Measurements from ENCODE around the gene TPRN.

TPRN gene

DNA sequence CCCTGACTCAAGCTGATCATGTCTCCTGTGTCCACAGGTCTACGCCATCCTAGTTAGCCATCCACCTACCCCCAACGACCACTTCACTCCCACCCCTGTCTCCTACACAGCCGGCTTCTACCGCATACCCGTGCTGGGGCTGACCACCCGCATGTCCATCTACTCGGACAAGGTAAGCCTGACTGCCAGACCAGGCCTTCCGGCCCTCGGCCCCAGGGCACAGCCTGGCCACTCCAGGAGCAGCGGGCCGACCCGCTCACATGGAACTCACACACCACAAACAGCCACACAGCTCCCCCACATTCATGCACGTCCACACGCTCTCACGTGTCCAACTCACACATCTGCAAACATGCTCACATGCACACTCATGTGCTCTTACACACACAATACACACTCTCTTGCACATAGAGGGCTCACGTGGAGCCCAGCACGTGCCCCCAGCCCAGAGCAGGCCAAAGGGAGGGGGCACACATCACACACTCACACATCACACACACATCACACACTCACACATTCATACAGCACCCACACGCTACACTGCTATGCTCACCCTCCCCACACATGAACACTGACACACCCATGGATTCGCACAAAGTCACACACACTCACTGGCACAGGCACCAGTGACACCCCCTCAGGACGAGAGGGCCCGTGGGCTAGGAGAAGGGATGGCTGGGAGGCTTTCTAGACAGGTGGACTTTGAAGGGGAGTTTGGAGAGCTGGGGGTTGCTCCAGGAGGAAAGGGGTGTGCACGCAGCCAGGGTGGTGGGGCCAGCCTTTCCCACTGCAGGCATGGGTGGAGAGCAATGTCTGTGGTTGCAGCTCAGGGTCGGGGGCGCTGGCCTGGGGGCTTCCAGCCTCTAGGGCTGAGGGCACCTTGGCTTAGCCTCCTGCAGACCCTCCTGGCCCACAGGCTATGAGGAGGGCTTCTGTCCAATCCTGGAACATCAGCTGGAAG is 58.3 kb downstream of the TPRN start:
- no peak for DNase-seq (ENCODE audit: low spot score)
